MCF 10A (cell line): ENCODE data around the gene DLG2. TPM values are rescaled to one million over a fixed set of nuclear protein-coding genes. Genes with fewer than 3 reads are reported as not detected.
"Not testable (repeated sequence)": the region's sequence is repeated elsewhere in the genome, so short reads cannot be mapped to it uniquely, and the experiment has no call there.

ENCODE experiments used
- BruUV-seq: library from RNA; stranded (reverse); fragments of 400-500 nt; replicated peaks from 2 replicates; lab custom pipeline; 2021; lab: Mats Ljungman, UMichigan
- CTCF ChIA-PET: fragments of 300-600 bp; sonication (Branson Sonifier 250); formaldehyde crosslinking; extraction: SDS; loops from one replicate; lab custom pipeline; 2021; ENCODE audit warnings: antibody characterized with exemption, inconsistent platforms; lab: Yijun Ruan, JAX
- POLR2A ChIA-PET: fragments of 300-600, 350-650 bp; sonication (Branson Sonifier 250); formaldehyde crosslinking; extraction: SDS; loops from one replicate; lab custom pipeline; 2020; ENCODE audit warnings: antibody characterized with exemption, inconsistent platforms; lab: Yijun Ruan, JAX
- DNase-seq: peaks from one replicate; pipeline ENCODE4 v3.0.0-alpha.2; 2018; ENCODE audit not compliant: unreplicated experiment
- H3K27ac Mint-ChIP-seq: one replicate; pipeline ENCODE4 v1.8.0; 2022; ENCODE audit warnings: mild to moderate bottlenecking, low read depth, mixed read lengths; ENCODE audit not compliant: unreplicated experiment
- H3K27me3 Mint-ChIP-seq: one replicate; pipeline ENCODE4 v1.8.0; 2022; ENCODE audit warnings: mixed read lengths; ENCODE audit not compliant: insufficient read depth, unreplicated experiment
- H3K36me3 Mint-ChIP-seq: one replicate; pipeline ENCODE4 v1.8.0; 2022; ENCODE audit warnings: mild to moderate bottlenecking, moderate library complexity, mixed read lengths; ENCODE audit not compliant: insufficient read depth, unreplicated experiment
- H3K4me1 Mint-ChIP-seq: one replicate; pipeline ENCODE4 v1.8.0; 2022; ENCODE audit warnings: mixed read lengths; ENCODE audit not compliant: insufficient read depth, unreplicated experiment
- H3K4me3 Mint-ChIP-seq: one replicate; pipeline ENCODE4 v1.8.0; 2022; ENCODE audit warnings: mild to moderate bottlenecking, moderate library complexity, mixed read lengths; ENCODE audit not compliant: unreplicated experiment
- H3K9me3 Mint-ChIP-seq: one replicate; pipeline ENCODE4 v1.8.0; 2022; ENCODE audit warnings: mixed read lengths; ENCODE audit not compliant: unreplicated experiment
- intact Hi-C: fragments of 100-400 bp; cut with micrococcal nuclease; formaldehyde crosslinking; loops from 2 replicates; pipeline ENCODE4 v1.14.1; 2022
- total RNA-seq: library from RNA; stranded (reverse); gene quantifications from 2 replicates; pipeline ENCODE4 v1.2.3, GENCODE V29; 2022
- TF ChIP-seq, protein P1 (sequence below): fragments of 200-600 bp; IDR thresholded peaks from one replicate; pipeline ENCODE4 v1.8.0; 2022; ENCODE audit warnings: antibody characterized with exemption, mild to moderate bottlenecking; ENCODE audit not compliant: unreplicated experiment

Gene DLG2
- total RNA-seq, 1 experiment from 2014 or later, result 0.26 TPM

DNA sequence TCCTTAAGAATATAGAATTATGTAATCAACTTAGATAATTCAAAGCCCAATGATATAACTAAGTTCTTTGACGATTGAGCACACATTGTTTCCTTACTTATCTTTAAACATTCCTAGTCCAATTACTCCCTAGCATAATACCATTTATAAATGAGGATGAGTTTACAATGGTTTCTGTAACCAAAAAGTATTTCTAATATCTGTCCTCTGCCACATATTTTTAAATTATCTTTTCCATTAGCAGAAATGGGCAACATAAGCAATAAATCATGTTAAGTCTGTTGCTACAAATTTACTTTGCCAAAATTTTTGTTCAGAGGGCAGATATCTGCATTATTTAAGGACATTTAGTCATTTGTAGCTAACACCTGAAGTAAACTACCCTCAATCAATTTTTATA, 31.0 kb upstream of the DLG2 start:
- Mint-ChIP-seq H3K4me1 (peaks cover 35% of the 10 kb centered on the region), H3K36me3 (peaks cover 76% of the 10 kb centered on the region), H3K27me3 (no peaks in the 10 kb centered on the region), H3K27ac (no peak overlapping the region), H3K9me3 (no peaks in the 10 kb centered on the region), H3K4me3 (no peak overlapping the region)
- TF ChIP-seq, protein P1, sequence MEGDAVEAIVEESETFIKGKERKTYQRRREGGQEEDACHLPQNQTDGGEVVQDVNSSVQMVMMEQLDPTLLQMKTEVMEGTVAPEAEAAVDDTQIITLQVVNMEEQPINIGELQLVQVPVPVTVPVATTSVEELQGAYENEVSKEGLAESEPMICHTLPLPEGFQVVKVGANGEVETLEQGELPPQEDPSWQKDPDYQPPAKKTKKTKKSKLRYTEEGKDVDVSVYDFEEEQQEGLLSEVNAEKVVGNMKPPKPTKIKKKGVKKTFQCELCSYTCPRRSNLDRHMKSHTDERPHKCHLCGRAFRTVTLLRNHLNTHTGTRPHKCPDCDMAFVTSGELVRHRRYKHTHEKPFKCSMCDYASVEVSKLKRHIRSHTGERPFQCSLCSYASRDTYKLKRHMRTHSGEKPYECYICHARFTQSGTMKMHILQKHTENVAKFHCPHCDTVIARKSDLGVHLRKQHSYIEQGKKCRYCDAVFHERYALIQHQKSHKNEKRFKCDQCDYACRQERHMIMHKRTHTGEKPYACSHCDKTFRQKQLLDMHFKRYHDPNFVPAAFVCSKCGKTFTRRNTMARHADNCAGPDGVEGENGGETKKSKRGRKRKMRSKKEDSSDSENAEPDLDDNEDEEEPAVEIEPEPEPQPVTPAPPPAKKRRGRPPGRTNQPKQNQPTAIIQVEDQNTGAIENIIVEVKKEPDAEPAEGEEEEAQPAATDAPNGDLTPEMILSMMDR, result no peak
- no TSS peak for BruUV-seq
- intact Hi-C loops, result no loop called here
- DNase-seq, result no peak
- ChIA-PET POLR2A (interaction anchor here (0.5 to 10.2 kb wide), 4 partner anchors 8 to 602 kb away, joined by 3 to 254 read pairs (median 23); partner anchors contain the start of genes DLG2, TMEM126A and TMEM126B), CTCF (no interaction called here)

DNA sequence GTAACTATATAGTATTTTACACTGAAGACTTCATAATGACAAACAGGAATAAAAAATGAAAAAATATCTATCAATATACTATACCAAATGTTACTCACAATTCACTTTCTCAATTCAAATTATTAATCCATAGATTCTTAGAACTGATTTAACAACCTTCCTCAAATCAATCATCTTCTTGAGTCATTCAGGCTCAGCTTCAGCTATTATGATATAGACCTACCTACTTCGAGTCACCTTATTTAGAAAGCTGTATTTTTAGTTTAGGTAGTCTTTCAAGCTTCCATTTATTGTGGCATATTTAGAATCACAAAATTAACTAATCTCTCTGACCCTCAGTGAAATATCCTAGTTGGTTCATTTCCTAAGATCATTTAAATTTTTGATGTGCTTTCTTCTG, 29.6 kb upstream of the DLG2 start:
- H3K4me3 Mint-ChIP-seq, result no peak overlapping the region
- intact Hi-C loops, result no loop called here
- DNase-seq, result no peak

DNA sequence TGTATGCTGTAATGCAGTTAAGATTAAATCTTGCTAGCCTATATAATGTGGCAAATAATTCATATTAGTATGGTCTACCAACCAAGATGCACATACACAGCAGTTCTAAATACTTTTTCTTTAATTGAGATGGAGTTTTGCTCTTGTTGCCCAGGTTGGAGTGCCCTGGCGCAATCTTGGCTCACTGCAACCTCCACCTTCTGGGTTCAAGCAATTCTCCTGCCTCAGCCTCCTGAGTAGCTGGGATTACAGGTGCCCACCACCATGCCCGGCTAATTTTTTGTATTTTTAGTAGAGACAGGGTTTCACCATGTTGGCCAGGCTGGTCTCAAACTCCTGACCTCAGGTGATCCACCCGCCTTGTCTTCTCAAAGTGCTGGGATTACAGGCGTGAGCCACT, 27.2 kb upstream of the DLG2 start:
- CTCF ChIA-PET, H3K4me3 Mint-ChIP-seq, DNase-seq, H3K27ac Mint-ChIP-seq, H3K9me3 Mint-ChIP-seq, BruUV-seq, H3K27me3 Mint-ChIP-seq, intact Hi-C loops: not testable (repeated sequence)
- H3K4me1 Mint-ChIP-seq, result peaks cover 14% of the 10 kb centered on the region
- H3K36me3 Mint-ChIP-seq, result peaks cover 59% of the 10 kb centered on the region
- POLR2A ChIA-PET, result interaction anchor here (0.7 to 12.0 kb wide), 3 partner anchors 6 to 26 kb away, joined by 4 to 254 read pairs (median 4); partner anchors contain the start of genes CREBZF, DLG2 and TMEM126B

More for the DNA sequence above, 29.6 kb upstream of the DLG2 start:
- H3K27me3 Mint-ChIP-seq, result no peaks in the 10 kb centered on the region
- H3K9me3 Mint-ChIP-seq, result no peaks in the 10 kb centered on the region
- BruUV-seq, result no TSS peak
- peaks cover 68% of the 10 kb centered on the region for H3K36me3 Mint-ChIP-seq
- ChIA-PET POLR2A (interaction anchor here (2.1 to 12.0 kb wide), 3 partner anchors 4 to 29 kb away, joined by 7 to 254 read pairs (median 254); partner anchors contain the start of genes CREBZF, TMEM126A and TMEM126B), CTCF (interaction anchor here (0.6 kb wide), 1 partner anchor 167 kb away, joined by 3 read pairs; no protein-coding TSS in a partner anchor)
- TF ChIP-seq, protein P1, result no peak
- H3K4me1 Mint-ChIP-seq, result peaks cover 28% of the 10 kb centered on the region
- H3K27ac Mint-ChIP-seq, result no peak overlapping the region

DNA sequence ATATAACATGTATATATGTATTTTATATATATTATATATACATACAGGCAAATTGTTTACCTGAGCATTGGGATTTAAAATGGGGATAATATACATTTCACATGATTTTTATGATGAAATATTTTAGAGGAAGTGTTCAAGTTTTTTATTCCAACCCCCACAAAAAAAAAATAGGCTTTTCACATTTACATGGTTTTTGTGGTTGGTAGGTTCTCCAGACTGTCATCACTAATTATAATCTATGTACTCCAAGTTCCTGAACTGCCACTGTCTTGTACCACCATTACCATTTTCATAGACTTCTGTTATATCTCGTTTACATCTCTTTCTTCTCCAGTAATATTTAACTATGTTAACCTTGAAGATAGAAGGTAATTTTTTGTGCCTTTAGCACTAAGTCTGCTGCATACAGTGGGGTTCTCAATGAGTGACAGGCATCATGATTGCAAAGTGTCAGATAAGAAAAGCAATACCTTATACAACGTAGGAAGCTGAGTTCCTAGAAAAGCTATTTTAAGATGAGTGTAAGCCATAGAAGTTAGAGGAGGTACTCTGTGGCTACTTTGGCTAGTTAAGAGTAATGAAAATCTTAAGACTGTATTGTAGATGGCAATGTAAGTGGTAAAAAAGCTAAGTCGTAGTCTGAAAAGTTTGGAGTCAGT, 25.8 kb upstream of the DLG2 start:
- no peak overlapping the region for H3K27ac Mint-ChIP-seq
- ChIA-PET POLR2A (interaction anchor here (12.0 kb wide), 1 partner anchor 8 kb away, joined by 254 read pairs; the partner anchor contains the start of gene CREBZF), CTCF (no interaction called here)
- TF ChIP-seq, protein P1, result no peak
- intact Hi-C loops, result no loop called here
- no peaks in the 10 kb centered on the region for H3K9me3 Mint-ChIP-seq
- no peak for DNase-seq
- no peaks in the 10 kb centered on the region for H3K27me3 Mint-ChIP-seq
- peaks cover 13% of the 10 kb centered on the region for H3K4me1 Mint-ChIP-seq
- H3K36me3 Mint-ChIP-seq, result peaks cover 45% of the 10 kb centered on the region
- no TSS peak for BruUV-seq
- H3K4me3 Mint-ChIP-seq, result no peak overlapping the region
